Measurements from ENCODE around the gene CLEC20A. TPM values are rescaled to one million over a fixed set of nuclear protein-coding genes. Genes with fewer than 3 reads are reported as not detected.

The CLEC20A gene
- total RNA-seq, 4 donors from 2014 or later: not detected

GRCh38 chr1:178497903-178498478, 1.2 kb upstream of the CLEC20A start:
- Histone ChIP-seq H3K27me3 (no peaks in the 10 kb centered on the region), H3K4me3 (no peak overlapping the region), H3K4me1 (no peaks in the 10 kb centered on the region), H3K9me3 (no peaks in the 10 kb centered on the region), H3K27ac (no peak overlapping the region), H3K36me3 (no peaks in the 10 kb centered on the region)
- intact Hi-C loops (cut with DNase I; ENCODE audit: low total_unique reads): no loop called here
- no peak for TF ChIP-seq CTCF (IDR thresholded peaks at IDR 0.05)
- TF ChIP-seq POLR2A (IDR thresholded peaks at IDR 0.05): no peak
- no peak for DNase-seq

GRCh38 chr1:178495741-178496409, 889 bp downstream of the CLEC20A start:
- TF ChIP-seq POLR2A (IDR thresholded peaks at IDR 0.05) (no peak), CTCF (IDR thresholded peaks at IDR 0.05) (no peak)
- Histone ChIP-seq H3K36me3 (no peaks in the 10 kb centered on the region), H3K27ac (no peak overlapping the region), H3K27me3 (no peaks in the 10 kb centered on the region), H3K4me1 (no peaks in the 10 kb centered on the region), H3K4me3 (no peak overlapping the region), H3K9me3 (no peaks in the 10 kb centered on the region)
- intact Hi-C loops (cut with DNase I; ENCODE audit: low total_unique reads): no loop called here
- no peak for DNase-seq

GRCh38 chr1:178495158-178495557, 1.6 kb downstream of the CLEC20A start:
- DNase-seq: no peak
- TF ChIP-seq CTCF (IDR thresholded peaks at IDR 0.05) (no peak), POLR2A (IDR thresholded peaks at IDR 0.05) (no peak)
- H3K27me3 ChIP-seq: no peaks in the 10 kb centered on the region
- H3K36me3 ChIP-seq: no peaks in the 10 kb centered on the region
- H3K27ac ChIP-seq: no peak overlapping the region
- H3K4me1 ChIP-seq: no peaks in the 10 kb centered on the region
- H3K9me3 ChIP-seq: no peaks in the 10 kb centered on the region
- no peak overlapping the region for H3K4me3 ChIP-seq
- intact Hi-C loops (cut with DNase I; ENCODE audit: low total_unique reads): no loop called here

- H3K27me3 ChIP-seq: no peaks in the 10 kb centered on the region
- intact Hi-C loops (cut with DNase I; ENCODE audit: low total_unique reads): no loop called here
- no peak for TF ChIP-seq CTCF (IDR thresholded peaks at IDR 0.05)
These were observed 2.2 kb downstream of the CLEC20A start for GRCh38 chr1:178494569-178494971.

GRCh38 chr1:178493301-178493741, 3.4 kb downstream of the CLEC20A start:
- Histone ChIP-seq H3K4me3 (no peak overlapping the region), H3K9me3 (no peaks in the 10 kb centered on the region), H3K27ac (no peak overlapping the region), H3K27me3 (no peaks in the 10 kb centered on the region), H3K4me1 (no peaks in the 10 kb centered on the region), H3K36me3 (no peaks in the 10 kb centered on the region)
- intact Hi-C loops (cut with DNase I; ENCODE audit: low total_unique reads): no loop called here
- TF ChIP-seq POLR2A (IDR thresholded peaks at IDR 0.05) (no peak), CTCF (IDR thresholded peaks at IDR 0.05) (no peak)
- no peak for DNase-seq

More at GRCh38 chr1:178494569-178494971, 2.2 kb downstream of the CLEC20A start:
- no peak overlapping the region for H3K4me3 ChIP-seq
- no peak for DNase-seq
- H3K27ac ChIP-seq: no peak overlapping the region
- no peaks in the 10 kb centered on the region for H3K9me3 ChIP-seq
- H3K4me1 ChIP-seq: no peaks in the 10 kb centered on the region
- H3K36me3 ChIP-seq: no peaks in the 10 kb centered on the region

All from uterus (tissue), 4 donors.